ENCODE measurements around the gene TEX2. TPM values are rescaled to one million over a fixed set of nuclear protein-coding genes. Genes with fewer than 3 reads are reported as not detected.
A peak's percentile ranks its signal among the peaks of the same experiment; 100 is the strongest.

The TEX2 gene
- total RNA-seq, 1 experiment from 2014 or later, result 10.8 TPM

DNA sequence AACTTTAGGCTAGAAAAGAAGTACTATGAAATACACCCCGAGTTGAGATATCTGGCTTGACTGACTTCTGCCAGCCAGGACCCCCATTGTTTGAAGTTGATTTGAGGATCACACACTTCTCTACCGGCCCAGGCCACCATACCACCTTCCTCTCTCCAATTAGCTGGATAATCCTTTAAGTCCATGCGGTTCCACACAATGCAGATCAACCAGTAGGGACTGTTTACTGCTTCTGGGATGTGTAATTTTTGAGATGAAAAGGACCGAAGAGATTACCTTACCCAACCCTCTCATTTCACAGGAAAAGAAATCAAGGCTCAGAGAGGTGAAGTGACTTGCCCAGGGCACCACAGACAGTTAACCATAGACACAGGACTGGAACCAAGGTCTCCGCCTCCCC lies 153.7 kb downstream of the TEX2 start:
- H3K36me3 Mint-ChIP-seq, result no peaks in the 10 kb centered on the region
- ATAC-seq (no peak), DNase-seq (ENCODE audit: low spot score) (no peak)
- no peak overlapping the region for H3K4me3 Mint-ChIP-seq
- peak overlapping the region; percentile 28; the same call in 1 of the 2 replicates for H3K27ac Mint-ChIP-seq
- H3K27me3 Mint-ChIP-seq (ENCODE audit: low read depth), result no peaks in the 10 kb centered on the region
- ChIA-PET POLR2A (no interaction called here), CTCF (interaction anchor here (0.5 to 2.3 kb wide), 2 partner anchors 33 to 46 kb away, joined by 4 to 10 read pairs; no protein-coding TSS in a partner anchor)
- peaks cover 16% of the 10 kb centered on the region for H3K4me1 Mint-ChIP-seq
- H3K9me3 Mint-ChIP-seq, result no peaks in the 10 kb centered on the region
- TF ChIP-seq EMX1 (CRISPR knock-in tag; IDR thresholded peaks at IDR 0.05) (no peak), RELA (CRISPR knock-in tag; IDR thresholded peaks at IDR 0.05; ENCODE audit: borderline replicate concordance) (no peak), ZNF671 (CRISPR knock-in tag; IDR thresholded peaks at IDR 0.05) (no peak), ZNF219 (CRISPR knock-in tag; IDR thresholded peaks at IDR 0.05; ENCODE audit: borderline replicate concordance) (no peak), HMGA2 (CRISPR knock-in tag; IDR thresholded peaks at IDR 0.05) (no peak), RORB (CRISPR knock-in tag; IDR thresholded peaks at IDR 0.05) (no peak)
- TF ChIP-seq, protein P1, sequence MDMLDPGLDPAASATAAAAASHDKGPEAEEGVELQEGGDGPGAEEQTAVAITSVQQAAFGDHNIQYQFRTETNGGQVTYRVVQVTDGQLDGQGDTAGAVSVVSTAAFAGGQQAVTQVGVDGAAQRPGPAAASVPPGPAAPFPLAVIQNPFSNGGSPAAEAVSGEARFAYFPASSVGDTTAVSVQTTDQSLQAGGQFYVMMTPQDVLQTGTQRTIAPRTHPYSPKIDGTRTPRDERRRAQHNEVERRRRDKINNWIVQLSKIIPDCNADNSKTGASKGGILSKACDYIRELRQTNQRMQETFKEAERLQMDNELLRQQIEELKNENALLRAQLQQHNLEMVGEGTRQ (CRISPR knock-in tag; IDR thresholded peaks at IDR 0.05), result no peak

DNA sequence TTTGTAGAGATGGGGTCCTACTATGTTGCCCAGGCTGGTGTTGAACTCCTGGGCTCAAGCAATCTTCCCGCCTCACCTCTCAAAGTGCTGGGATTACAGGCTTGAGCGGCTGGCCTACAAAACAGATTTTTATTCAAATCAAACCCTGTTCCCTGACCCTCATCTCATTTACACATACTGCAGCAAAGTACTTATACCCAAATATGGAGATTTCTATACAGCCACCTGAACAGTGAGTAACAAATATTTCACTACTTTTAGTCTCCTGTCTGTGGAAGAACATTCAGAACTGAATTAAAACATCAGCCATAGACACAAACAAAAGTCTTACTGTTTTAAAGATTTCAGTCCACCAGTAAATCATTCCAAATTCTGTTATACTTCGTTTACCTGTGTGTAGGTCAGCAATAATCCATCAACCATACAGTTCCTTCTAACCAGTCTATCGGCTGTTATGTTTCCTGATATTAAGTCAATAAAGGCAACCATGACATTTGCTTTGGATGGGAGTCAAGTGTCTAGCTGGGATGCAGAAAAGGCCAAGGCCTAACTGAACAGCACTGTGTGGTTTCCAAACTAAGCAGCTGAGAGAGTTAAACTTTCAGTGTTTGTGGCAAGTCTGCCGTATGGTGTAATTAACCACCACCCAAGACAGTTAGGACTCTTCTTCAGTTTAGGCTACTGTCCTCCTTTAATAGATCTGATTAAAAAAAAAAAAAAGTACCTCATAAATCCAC lies 155.4 kb downstream of the TEX2 start:
- H3K27me3 Mint-ChIP-seq (ENCODE audit: low read depth), result no peaks in the 10 kb centered on the region
- peak; percentile 47; the same call in 1 of the 2 replicates for TF ChIP-seq ZNF121 (CRISPR knock-in tag; IDR thresholded peaks at IDR 0.05)
- TF ChIP-seq, protein P2, sequence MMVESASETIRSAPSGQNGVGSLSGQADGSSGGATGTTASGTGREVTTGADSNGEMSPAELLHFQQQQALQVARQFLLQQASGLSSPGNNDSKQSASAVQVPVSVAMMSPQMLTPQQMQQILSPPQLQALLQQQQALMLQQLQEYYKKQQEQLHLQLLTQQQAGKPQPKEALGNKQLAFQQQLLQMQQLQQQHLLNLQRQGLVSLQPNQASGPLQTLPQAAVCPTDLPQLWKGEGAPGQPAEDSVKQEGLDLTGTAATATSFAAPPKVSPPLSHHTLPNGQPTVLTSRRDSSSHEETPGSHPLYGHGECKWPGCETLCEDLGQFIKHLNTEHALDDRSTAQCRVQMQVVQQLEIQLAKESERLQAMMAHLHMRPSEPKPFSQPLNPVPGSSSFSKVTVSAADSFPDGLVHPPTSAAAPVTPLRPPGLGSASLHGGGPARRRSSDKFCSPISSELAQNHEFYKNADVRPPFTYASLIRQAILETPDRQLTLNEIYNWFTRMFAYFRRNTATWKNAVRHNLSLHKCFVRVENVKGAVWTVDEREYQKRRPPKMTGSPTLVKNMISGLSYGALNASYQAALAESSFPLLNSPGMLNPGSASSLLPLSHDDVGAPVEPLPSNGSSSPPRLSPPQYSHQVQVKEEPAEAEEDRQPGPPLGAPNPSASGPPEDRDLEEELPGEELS (CRISPR knock-in tag; IDR thresholded peaks at IDR 0.05), result no peak
- ATAC-seq (no peak), DNase-seq (ENCODE audit: low spot score) (no peak)
- no peaks in the 10 kb centered on the region for H3K36me3 Mint-ChIP-seq
- H3K9me3 Mint-ChIP-seq, result no peaks in the 10 kb centered on the region
- no peak overlapping the region for H3K4me3 Mint-ChIP-seq
- no peak overlapping the region; the same call in 1 of the 2 replicates for H3K27ac Mint-ChIP-seq
- ChIA-PET POLR2A (interaction anchor here (0.6 to 1.0 kb wide), 2 partner anchors 12 to 19 kb away, joined by 4 to 8 read pairs; no protein-coding TSS in a partner anchor), CTCF (no interaction called here)
- peaks cover 16% of the 10 kb centered on the region for H3K4me1 Mint-ChIP-seq

DNA sequence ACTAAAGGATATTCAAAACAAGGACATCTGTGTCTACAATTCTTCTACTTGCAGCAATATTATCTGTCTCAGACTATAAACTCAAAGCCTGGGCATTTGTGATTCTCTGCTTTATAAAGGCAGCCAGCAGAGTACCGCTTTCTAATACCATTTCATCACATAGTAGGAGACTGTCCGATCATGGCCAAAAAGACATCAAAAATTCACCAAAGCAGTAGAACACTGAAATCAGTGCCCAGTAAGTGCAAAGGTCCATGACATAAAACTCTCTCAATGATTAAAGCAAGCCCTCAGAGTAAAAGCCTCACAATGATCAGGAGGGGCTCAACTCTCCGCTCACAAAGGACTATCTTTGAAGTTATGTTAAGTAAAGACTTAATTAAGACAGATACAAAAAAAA lies 156.1 kb downstream of the TEX2 start:
- Mint-ChIP-seq H3K9me3 (no peaks in the 10 kb centered on the region), H3K27me3 (ENCODE audit: low read depth) (no peaks in the 10 kb centered on the region), H3K4me3 (no peak overlapping the region), H3K36me3 (no peaks in the 10 kb centered on the region), H3K4me1 (peaks cover 16% of the 10 kb centered on the region), H3K27ac (no peak overlapping the region)
- CTCF ChIA-PET, result no interaction called here
- POLR2A ChIA-PET, result no interaction called here
- DNase-seq (ENCODE audit: low spot score), result no peak
- TF ChIP-seq, protein P3, sequence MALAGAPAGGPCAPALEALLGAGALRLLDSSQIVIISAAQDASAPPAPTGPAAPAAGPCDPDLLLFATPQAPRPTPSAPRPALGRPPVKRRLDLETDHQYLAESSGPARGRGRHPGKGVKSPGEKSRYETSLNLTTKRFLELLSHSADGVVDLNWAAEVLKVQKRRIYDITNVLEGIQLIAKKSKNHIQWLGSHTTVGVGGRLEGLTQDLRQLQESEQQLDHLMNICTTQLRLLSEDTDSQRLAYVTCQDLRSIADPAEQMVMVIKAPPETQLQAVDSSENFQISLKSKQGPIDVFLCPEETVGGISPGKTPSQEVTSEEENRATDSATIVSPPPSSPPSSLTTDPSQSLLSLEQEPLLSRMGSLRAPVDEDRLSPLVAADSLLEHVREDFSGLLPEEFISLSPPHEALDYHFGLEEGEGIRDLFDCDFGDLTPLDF (CRISPR knock-in tag; IDR thresholded peaks at IDR 0.05), result no peak
- TF ChIP-seq, protein P4, sequence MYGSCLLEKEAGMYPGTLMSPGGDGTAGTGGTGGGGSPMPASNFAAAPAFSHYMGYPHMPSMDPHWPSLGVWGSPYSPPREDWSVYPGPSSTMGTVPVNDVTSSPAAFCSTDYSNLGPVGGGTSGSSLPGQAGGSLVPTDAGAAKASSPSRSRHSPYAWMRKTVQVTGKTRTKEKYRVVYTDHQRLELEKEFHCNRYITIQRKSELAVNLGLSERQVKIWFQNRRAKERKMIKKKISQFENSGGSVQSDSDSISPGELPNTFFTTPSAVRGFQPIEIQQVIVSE (CRISPR knock-in tag; IDR thresholded peaks at IDR 0.05; ENCODE audit: borderline replicate concordance), result no peak
- no peak for ATAC-seq

DNA sequence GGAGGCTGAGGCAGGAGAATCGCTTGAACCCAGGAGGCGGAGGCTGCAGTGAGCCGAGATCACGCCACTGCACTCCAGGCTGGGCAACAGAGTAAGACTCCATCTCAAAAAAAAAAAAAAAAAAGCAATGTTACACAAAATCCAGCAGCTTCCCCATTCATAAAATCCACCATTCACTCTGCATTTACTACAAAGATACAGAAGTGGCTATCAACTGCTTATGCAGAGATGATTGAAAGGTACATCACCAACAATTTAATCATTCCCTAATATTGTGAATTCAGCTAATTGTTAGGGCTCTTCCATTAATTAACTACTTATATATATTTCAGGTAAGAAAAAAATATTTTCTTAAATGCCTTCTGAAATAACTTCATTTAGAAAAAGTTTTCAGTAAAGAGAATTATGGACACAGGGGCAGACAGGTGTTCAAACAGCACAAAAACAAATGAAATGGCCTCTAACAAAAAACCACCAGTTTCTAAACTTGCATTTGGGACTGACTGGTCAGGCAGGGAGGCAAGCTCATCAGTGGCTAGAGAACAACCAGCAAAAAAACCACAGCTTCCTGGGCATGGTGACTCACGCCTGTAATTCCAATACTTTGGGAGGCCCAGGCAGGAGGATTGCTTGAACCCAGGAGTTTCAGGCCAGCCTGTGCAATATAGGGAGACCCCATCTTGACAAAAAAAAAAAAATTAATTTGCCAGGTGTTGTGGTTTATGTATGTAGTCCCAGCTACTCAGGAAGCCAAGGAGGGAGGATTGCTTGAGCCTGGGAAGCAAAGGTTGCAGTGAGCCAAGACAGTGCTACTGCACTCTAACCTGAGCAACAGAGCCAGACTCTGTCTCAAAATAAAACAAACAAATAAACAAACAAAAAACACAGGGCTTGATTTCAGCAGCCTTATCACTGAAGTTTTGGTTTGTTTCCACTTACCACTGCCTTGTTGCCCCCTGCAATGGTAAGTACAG lies 159.4 kb downstream of the TEX2 start:
- ChIA-PET CTCF (interaction anchor here (2.1 to 2.2 kb wide), 2 partner anchors 30 to 40 kb away, joined by 6 read pairs; no protein-coding TSS in a partner anchor), POLR2A (interaction anchor here (0.7 kb wide), 1 partner anchor 42 kb away, joined by 3 read pairs; no protein-coding TSS in a partner anchor)
- Mint-ChIP-seq H3K9me3 (no peaks in the 10 kb centered on the region), H3K4me3 (no peak overlapping the region), H3K27me3 (ENCODE audit: low read depth) (no peaks in the 10 kb centered on the region), H3K27ac (no peak overlapping the region), H3K4me1 (peaks cover 3% of the 10 kb centered on the region; the same call in 1 of the 2 replicates), H3K36me3 (no peaks in the 10 kb centered on the region)
- DNase-seq (ENCODE audit: low spot score) (no peak), ATAC-seq (no peak)
- TF ChIP-seq SP1 (CRISPR knock-in tag; conservative IDR thresholded peaks at IDR 0.05) (no peak), IRF2 (CRISPR knock-in tag; IDR thresholded peaks at IDR 0.05; ENCODE audit: borderline replicate concordance, low read depth) (no peak), MYBL2 (CRISPR knock-in tag; IDR thresholded peaks at IDR 0.05) (no peak), GABPB1 (CRISPR knock-in tag; IDR thresholded peaks at IDR 0.05) (no peak)
- TF ChIP-seq, protein P5, sequence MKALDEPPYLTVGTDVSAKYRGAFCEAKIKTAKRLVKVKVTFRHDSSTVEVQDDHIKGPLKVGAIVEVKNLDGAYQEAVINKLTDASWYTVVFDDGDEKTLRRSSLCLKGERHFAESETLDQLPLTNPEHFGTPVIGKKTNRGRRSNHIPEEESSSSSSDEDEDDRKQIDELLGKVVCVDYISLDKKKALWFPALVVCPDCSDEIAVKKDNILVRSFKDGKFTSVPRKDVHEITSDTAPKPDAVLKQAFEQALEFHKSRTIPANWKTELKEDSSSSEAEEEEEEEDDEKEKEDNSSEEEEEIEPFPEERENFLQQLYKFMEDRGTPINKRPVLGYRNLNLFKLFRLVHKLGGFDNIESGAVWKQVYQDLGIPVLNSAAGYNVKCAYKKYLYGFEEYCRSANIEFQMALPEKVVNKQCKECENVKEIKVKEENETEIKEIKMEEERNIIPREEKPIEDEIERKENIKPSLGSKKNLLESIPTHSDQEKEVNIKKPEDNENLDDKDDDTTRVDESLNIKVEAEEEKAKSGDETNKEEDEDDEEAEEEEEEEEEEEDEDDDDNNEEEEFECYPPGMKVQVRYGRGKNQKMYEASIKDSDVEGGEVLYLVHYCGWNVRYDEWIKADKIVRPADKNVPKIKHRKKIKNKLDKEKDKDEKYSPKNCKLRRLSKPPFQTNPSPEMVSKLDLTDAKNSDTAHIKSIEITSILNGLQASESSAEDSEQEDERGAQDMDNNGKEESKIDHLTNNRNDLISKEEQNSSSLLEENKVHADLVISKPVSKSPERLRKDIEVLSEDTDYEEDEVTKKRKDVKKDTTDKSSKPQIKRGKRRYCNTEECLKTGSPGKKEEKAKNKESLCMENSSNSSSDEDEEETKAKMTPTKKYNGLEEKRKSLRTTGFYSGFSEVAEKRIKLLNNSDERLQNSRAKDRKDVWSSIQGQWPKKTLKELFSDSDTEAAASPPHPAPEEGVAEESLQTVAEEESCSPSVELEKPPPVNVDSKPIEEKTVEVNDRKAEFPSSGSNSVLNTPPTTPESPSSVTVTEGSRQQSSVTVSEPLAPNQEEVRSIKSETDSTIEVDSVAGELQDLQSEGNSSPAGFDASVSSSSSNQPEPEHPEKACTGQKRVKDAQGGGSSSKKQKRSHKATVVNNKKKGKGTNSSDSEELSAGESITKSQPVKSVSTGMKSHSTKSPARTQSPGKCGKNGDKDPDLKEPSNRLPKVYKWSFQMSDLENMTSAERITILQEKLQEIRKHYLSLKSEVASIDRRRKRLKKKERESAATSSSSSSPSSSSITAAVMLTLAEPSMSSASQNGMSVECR (CRISPR knock-in tag; IDR thresholded peaks at IDR 0.05; ENCODE audit: borderline replicate concordance), result no peak

Measured in WTC11 (cell line).